UCSD-AML1 (cell line): Measurements from ENCODE around the gene NRCAM.
"Not testable (repeated sequence)": the region's sequence is repeated elsewhere in the genome, so short reads cannot be mapped to it uniquely, and the experiment has no call there.

Source experiments
- DNase-seq: peaks from one replicate; lab custom pipeline; 2025; ENCODE audit not compliant: unreplicated experiment; lab: John Stamatoyannopoulos, UW

Gene NRCAM

DNA sequence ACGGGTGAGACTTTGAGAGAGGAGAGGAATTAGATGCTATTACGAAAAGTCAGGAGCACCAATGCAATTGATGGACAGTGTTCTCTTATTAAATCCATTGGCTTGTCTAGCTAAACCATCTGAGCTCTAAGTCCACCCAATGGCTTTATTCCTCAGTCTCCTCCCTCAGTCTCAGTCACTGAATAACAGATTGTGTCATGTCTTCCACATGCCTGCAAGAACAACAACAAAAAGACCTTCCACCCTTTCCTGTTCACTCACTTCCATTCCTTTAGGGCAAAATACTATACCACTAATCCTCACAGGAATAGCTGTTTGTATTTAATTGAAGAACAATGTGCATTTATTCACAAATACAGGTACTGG is 171.2 kb downstream of the NRCAM start:
- no peak for DNase-seq

DNA sequence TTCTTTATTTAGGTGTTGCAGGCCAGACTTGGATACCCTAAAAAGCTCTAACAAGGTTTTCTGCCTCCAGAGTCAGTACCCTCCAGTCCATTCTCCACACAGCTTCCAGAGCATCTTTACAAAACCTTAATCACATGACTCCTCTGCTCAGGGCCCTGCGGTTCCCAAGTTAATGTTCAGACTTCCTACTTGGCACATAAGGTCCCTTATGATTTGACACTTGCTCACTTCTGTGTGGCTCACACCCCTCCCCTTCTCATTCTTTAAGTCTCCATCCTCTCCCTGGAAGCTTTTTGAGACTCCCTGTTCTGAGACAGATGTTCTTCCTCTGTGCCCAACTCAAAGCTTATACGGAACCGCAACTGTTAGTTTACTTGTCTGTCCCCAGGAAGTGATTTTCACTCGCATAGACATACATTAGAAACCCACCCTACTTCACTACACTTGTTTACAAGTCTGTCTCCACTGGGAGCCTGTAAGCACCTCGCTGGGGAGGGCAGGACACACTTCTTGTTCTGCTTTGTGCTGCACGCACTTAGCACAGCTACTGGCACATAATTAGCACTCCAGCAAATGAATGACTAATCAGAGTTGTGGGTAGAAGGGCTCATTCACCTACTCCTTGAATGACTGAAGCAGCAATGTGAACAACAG is 171.8 kb downstream of the NRCAM start:
- no peak for DNase-seq

DNA sequence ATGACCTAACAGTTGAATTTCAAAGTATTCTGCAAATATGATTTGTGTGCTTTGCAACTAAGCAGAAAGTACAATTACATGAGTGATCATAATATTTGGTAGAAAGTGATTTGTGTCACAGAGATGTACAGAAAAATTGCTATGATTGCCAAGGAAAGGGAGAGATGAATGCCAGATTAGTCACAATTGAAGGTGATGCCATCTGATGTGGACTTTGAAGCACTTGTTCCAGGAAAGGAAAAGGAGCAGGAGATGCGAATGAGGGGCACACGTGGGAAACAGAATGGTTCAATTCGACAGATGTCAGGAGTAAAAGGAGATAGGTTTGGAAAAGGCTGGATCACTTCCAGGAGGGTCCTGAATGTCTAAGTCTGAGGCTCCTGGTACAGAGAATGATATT is 173.0 kb downstream of the NRCAM start:
- no peak for DNase-seq

DNA sequence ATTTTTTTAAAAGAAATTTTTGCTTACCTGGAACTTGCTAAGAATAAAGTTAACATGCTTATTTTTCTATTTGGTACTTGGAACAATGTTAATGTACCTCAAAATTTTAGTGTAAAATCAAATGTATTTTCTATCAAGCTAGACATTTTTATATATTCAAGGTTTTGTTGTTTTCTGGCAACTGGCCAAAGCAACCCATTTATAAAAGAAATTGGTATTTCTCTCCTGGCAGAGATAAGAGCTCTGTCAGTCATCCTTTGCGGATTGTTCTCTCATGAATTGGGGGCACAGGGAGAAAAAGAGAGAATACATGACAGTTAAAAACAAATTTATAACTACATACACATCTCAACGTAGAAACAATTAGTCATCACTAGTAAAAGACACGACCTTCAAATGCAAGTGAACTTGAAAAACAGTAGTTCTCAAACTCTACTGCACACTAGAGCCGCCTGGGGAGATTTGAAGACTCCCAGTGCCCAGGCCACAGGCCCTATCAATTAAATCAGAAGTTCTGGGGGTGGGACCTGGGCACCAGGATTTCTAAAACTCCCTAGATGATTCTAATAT is 173.7 kb downstream of the NRCAM start:
- no peak for DNase-seq

DNA sequence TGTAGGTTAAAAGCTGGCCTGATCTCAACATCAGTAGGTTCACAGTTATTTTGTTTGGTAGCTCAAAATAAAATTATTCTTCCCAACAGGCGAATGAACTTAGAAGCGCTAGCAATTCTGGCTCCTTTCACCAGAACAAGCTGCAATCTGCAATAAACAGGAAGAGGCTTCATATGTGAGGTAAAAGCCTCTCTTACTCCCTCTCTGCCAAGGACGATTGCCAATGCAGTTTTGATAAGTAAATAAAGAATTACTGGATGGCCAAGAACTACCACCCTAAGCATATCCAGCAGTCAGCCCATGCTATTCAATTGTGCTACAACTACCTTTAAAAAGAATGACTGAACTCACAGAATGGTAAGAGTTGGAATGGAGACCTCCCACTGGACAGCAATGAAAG is 176.1 kb downstream of the NRCAM start:
- DNase-seq, result no peak

DNA sequence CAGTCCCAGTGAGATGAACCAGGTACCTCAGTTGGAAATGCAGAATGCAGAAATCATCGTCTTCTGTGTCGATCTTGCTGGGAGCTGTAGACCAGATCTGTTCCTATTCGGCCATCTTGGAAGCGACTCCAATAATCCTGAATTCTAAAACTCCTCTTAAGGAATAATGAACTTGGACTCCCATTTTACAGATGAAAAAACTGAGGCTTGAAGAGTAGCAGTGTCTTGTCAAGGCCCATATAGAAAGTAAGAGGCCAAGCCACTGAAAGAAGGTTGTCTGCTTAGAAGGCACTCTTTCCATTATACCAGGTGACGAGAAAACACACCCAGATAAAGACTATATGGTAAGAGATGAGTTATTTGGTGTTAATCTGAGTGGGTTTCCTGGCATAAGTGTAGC is 177.5 kb downstream of the NRCAM start:
- no peak for DNase-seq

DNA sequence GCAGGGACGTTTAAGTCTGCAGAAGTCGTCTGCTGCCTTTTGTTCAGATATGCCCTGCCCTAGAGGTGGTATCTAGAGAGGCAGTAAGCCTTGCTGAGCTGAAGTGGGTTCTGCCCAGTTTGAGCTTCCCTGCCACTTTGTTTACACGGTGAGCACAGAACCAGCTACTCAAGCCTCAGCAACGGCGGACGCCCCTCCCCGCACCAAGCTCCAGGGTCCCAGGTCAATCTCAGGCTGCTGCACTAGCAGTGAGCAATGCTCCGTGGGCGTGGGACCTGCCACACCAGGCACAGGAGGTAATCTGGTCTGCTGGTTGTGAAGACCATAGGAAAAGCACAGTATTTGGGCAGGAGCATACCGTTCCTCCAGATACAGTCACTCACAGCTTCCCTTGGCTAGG is 178.0 kb downstream of the NRCAM start:
- no peak for DNase-seq

DNA sequence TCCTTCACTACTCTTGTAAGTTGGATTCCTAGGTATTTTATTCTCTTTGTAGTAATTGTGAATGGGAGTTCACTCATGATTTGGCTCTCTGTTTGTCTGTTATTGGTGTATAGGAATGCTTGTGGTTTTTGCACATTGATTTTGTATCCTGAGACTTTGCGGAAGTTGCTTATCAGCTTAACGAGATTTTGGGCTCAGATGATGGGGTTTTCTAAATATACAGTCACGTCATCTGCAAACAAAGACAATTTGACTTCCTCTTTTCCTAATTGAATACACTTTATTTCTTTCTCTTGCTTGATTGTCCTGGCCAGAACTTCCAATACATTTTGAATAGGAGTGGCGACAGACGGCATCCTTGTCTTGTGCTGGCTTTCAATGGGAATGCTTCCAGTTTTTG is 181.8 kb downstream of the NRCAM start:
- DNase-seq, result not testable (repeated sequence)

DNA sequence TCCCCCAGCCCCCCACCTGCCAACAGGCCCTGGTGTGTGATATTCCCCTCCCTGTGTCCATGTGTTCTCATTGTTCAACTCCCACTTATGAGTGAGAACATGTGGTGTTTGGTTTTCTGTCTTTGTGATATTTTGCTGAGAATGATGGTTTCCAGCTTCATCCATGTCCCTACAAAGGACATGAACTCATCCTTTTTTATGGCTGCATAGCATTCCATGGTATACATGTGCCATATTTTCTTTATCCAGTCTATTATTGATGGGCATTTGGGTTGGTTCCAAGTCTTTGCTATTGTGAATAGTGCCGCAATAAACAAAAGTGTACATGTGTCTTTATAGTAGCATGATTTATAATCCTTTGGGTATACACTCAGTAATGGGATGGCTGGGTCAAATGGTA is 183.3 kb downstream of the NRCAM start:
- DNase-seq, result not testable (repeated sequence)

DNA sequence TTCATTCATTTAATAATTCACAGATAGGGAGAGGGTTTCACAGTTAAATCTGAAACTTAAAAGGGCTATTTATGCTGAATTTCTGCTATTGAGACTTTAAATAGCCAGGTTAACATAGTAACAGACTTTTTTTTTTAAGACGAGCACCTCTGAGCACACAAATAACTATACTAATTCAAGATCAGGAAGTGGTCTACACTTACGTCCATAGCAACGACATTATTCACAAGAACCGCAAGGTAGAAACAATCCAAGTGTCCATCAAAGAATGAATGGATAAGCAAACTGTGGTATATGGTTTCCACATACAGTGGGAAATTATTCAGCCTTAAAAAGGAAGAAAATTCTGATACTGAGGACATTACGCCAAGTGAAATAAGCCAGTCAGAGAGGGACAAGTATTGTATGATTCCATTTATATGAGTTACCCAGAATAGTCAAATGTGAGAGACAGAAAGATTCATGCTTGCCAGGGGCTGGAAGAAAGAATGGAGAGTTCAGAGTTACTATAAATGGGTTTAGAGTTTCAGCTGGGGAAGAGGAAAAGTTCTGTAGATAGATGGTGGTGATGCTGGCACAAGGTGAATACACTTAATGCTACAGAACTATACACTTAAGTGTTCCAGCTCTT is 185.7 kb downstream of the NRCAM start:
- no peak for DNase-seq

DNA sequence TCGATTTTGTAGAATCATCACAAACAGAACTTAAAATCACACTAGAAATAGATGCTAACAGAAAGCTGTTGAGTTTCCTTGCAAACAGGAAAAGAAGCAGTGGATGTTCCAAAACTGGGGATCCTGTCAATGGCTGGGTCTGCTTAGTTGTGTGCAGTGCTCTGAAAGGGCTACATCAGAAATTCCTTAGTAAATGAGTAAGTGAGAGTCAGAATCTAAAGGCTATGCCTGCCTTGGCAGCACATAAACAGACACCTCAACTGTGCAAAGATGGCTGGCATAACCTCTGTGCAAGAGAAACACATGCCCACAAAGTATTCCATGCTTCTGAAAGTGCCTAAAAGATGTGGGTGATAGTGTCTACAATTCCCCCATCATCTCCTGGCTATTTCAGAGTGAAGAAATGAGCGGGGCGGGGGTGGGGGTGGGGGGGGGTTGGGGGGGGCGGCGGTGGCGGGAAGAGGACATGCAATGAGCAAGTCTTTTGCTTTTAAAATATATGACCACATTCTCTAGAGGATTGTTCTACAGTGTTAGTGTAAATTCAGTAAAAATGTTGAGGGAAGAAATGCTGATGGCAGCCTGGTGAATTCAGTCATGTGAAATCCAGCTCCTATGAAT is 187.9 kb downstream of the NRCAM start:
- no peak for DNase-seq

DNA sequence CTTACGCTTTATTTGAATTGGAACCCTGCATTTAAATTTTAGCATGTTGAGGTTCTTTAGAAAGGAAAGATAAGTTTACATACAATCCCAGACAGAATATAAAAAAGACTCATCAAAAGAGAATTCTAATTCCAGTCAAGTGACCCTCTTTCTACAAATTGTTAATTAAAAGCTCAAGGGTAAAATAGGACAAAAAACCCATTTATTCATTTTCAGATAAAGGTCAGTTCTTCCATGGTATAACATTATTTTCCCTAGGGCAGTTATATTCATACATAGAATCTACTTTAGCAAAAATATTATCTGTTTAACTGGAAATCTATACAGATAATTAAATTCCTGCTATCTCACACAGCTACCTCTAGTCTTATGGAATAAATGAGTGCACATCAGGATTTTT is 188.6 kb downstream of the NRCAM start:
- no peak for DNase-seq

DNA sequence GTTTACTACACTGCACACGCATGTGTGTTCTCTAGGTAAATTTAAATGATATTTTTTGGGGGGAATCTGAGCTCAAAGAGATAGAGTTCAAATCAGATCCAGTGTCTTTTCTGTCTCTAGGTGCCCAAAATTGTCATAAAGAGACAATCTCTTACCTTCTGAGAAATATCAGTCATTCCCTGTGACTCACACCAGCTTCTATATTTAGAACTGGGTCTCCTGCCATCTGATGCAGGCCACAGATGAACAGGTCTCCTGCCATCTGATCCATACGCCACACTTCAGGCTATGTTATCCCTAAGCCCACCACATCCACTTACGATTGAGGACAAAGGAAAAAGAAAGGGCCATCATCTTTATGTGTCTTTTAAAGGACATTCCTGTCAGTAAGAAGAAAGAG is 189.7 kb downstream of the NRCAM start:
- no peak for DNase-seq

DNA sequence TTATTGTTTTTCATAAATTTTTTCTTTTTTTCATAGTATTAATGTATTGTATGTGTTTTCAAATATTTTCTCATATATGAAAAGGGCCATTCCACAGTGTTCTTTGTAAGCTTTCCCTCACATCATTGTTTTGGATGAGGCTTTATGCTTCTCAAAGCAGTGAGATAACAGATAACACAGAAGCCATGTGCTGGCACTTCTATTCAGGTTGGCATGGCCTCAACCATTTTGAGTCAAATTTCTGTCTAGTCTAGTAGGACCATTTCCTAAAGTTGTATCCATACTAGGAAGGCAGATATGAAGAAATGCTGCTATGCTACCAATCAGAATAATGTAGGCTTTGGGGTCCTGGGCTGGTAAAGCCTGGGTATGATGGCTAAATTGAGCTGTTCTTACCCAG is 190.2 kb downstream of the NRCAM start:
- DNase-seq, result no peak

DNA sequence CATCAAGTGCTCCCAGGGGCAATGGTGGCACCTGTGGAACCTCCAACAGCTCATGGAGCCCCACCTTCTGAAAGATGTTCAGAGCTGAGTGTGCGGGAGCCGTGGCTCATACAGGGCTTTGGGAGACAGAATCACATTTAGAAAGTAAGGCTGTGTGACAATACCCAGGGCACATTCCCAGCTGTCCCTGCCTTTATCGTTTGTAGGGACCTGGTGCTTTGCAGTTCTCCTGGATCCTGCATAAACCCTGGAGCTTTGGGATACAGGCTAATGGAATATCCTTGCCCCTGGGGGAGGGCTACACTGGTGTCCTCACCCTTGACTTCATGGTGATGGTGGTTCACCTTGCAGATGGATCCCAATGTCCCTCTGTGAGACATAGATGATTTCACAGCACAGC is 191.2 kb downstream of the NRCAM start:
- no peak for DNase-seq

DNA sequence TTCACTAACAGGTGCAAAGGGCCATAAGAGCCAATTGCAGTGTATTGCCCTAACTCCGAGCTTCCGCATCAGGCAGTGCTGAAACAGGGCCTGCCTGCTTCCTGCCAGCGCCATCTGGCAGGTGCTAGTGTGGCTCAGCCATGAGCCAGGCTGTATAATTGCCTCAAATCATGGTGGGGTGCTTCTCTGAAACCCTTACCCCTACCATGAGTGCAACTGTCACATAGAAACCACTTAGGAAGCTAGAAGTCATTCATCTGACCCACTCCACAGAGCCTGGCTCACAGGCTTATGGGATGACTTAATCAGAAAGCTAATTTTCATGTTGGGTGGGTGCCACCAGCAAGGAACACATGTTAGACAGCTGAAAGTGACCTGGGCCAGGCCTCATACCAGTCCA is 192.8 kb downstream of the NRCAM start:
- no peak for DNase-seq

DNA sequence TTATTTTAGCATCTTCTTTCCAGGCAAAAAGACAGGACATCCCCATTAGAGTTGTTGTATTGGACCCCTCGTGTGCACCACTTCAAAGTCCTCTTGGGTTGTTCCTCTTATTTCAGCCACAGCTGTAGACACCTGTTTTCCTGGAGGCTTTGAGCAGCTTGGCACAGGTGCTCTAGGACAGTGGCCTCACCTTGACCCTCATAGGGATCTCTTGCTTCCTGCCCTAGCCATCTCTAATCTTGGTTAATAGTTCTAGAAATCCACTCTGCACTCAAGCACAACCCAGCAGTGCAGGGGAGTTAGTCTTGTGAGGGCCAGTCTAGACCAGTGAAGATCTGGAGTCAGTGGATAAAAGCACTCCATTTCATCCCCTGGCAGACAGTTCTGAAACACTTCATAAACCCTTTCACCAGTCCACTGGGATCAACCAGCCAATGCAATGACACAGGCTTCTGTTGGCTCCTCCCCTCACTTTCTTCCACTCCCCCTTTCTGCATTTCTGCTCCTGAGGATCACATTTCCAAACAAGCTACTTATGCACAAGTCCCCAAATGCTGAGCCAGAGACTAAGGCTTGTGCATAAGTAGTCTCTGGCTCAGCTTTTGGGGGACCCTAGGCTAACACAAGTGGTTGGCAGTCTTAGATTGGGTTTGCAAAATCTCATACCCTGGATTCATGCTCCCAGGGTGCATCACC is 194.5 kb downstream of the NRCAM start:
- no peak for DNase-seq

DNA sequence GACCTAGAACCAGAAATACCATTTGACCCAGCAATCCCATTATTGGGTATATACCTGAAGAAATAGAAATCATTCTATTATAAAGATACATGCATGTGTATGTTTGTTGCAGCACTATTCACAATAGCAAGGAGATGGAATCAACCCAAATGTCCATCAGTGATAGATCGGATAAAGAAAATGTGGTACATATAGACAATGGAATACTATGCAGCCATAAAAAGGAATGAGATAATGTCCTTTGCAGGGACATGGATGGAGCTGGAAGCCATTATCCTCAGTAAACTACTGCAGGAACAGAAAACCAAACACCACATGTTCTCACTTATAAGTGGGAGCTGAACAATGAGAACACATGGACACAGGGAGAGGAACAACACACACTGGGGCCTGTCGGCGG is 196.8 kb downstream of the NRCAM start:
- DNase-seq, result not testable (repeated sequence)

DNA sequence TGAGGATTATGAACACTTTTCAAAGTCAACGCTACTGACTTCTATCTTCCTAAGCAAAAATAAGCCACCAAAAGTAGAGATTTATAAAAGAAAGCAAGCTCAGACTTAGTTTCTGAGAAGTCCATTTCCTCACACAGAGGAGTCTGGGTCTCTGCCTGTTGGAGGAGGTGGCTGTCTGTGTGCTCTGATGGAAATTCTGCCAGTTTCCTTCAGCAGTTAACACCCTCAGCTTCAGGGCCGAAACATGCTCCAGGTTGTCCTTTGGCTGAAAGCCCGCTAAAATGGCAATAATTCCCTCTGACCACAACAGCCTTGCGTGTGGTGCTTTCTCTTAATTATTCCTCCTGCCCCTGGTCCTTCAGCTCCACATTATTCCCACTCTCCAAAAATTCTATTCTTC is 198.3 kb downstream of the NRCAM start:
- no peak for DNase-seq

DNA sequence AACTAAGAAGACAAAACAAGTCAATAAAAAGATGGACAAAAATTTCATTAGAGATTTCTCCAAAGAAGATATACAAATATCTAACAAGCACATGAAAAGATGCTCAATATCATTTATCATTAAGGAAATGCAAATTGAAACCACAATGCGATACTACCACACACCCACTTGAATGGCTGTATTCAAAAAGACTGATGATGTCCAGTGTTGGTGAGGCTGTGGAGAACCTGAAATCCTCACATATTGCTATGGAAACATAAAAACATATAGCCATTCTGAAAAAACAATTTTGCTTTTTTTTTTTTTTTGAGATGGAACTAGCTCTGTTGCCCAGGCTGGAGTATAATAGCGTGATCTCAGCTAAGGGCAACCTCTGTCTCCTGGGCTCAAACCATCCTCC is 202.0 kb downstream of the NRCAM start:
- DNase-seq, result no peak

DNA sequence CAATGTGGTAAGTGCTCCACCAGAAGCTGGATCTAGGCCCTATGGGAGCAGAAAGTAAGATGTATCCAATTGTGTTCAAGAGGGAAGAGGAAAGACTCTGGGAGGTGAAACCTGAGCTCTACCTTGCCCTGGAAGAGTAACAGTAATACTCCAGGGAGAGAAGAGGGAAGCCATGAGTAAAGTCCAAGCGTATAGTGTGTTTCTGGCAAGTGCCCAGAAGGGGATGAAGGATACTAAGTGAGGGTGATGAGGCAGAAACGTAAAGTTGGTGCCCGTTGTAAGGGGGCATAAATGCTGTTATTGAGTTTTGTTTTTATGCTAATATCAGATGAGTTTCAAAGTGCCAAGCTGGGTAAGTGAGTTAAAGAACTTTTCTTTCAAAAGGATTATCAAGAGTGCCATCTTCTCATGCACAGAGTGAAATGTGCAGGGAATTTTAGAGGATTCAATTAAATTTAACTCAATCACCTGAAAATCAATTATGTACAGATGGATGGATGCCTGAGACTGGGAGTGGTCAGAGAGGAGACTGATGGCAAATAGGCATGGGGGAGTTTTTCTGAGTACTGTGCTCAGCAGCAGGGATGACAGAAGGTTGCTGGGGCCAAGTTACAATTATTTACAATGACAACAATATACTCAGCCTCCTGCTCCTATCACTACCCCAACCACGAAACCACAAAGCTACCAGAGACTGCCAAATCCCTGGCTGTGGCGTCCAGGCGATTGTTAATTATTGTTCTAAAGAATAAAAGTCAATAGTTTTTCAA is 202.8 kb downstream of the NRCAM start:
- no peak for DNase-seq
